ENCODE data around the gene ATG3. TPM values are rescaled to one million over a fixed set of nuclear protein-coding genes. Genes with fewer than 3 reads are reported as not detected.
"Not testable (repeated sequence)": the region's sequence is repeated elsewhere in the genome, so short reads cannot be mapped to it uniquely, and the experiment has no call there.

The ATG3 gene
- total RNA-seq, 2 experiments from 2014 or later: 74.6 to 76.2 TPM

DNA sequence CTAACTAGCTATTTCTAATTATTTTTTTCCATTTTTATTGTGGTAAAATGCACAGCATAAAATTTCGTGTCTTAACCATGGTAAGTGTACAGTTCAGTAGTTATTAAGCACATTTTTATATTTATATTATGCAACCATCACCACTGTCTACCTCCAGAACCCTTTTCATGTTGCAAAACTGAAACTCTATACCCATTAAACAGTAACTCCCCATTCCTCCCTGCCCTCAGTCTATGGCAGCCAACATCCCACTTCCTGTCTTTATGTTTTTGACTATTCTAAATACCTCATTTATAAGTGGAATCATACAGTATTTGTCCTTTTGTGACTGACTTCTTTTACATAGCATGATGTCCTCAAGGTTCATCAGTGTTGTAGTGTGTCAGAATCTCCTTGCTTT is 25.6 kb upstream of the ATG3 start:
- H3K36me3 Mint-ChIP-seq (ENCODE audit: low read depth): peaks cover 30% of the 10 kb centered on the region
- DNase-seq (no peak), ATAC-seq (no peak)
- H3K9me3 Mint-ChIP-seq (ENCODE audit: insufficient read depth): no peaks in the 10 kb centered on the region
- ChIA-PET POLR2A (no interaction called here), CTCF (interaction anchor here (0.9 kb wide), 1 partner anchor 294 kb away, joined by 3 read pairs; no protein-coding TSS in a partner anchor)
- no peak overlapping the region for H3K27ac Mint-ChIP-seq
- H3K27me3 Mint-ChIP-seq (ENCODE audit: low read depth): no peaks in the 10 kb centered on the region
- peaks cover 7% of the 10 kb centered on the region for H3K4me1 Mint-ChIP-seq (ENCODE audit: low read depth)
- no peak overlapping the region for H3K4me3 Mint-ChIP-seq

DNA sequence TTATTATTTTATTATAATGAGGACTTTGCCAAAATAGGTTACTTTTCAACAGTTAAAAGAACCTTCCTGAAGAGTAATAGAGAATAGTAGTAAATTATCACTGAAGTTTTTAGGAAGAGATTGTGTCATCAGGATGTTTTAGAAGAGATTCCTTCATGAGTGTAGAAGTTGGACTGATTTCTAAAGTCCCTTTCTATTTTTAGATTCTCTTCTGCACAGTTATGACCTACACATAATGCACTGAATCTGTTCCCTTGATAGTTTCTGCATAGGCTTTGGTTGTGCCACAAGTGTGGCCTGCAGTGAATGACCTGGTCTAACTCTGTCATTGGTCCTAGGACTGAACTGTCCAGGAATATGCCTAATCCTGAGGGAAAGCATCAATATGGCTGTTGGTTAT is 24.0 kb upstream of the ATG3 start:
- Mint-ChIP-seq H3K4me3 (no peak overlapping the region), H3K36me3 (ENCODE audit: low read depth) (peaks cover 30% of the 10 kb centered on the region), H3K27me3 (ENCODE audit: low read depth) (no peaks in the 10 kb centered on the region), H3K4me1 (ENCODE audit: low read depth) (peaks cover 5% of the 10 kb centered on the region), H3K9me3 (ENCODE audit: insufficient read depth) (no peaks in the 10 kb centered on the region), H3K27ac (no peak overlapping the region)
- no peak for ATAC-seq
- ChIA-PET CTCF (interaction anchor here (1.1 kb wide), 1 partner anchor 9 kb away, joined by 3 read pairs; no protein-coding TSS in a partner anchor), POLR2A (no interaction called here)
- no peak for DNase-seq

- Mint-ChIP-seq H3K4me1 (ENCODE audit: low read depth) (peaks cover 5% of the 10 kb centered on the region), H3K27me3 (ENCODE audit: low read depth) (no peaks in the 10 kb centered on the region), H3K9me3 (ENCODE audit: insufficient read depth) (no peaks in the 10 kb centered on the region), H3K27ac (no peak overlapping the region), H3K36me3 (ENCODE audit: low read depth) (peaks cover 28% of the 10 kb centered on the region), H3K4me3 (no peak overlapping the region)
- DNase-seq (no peak), ATAC-seq (no peak)
- CTCF ChIA-PET: interaction anchor here (0.6 to 4.5 kb wide), 29 partner anchors 8 to 705 kb away, joined by 3 to 61 read pairs (median 6); partner anchors contain the start of genes ATG3, CD200R1, GTPBP8 and SLC35A5
- POLR2A ChIA-PET: no interaction called here
These were observed 21.3 kb upstream of the ATG3 start for GRCh38 chr3:112583105-112583504.

GRCh38 chr3:112582244-112582874 is 20.6 kb upstream of the ATG3 start:
- POLR2A ChIA-PET: no interaction called here
- Mint-ChIP-seq H3K4me1 (ENCODE audit: low read depth) (peaks cover under 1% of the 10 kb centered on the region), H3K27ac (no peak overlapping the region), H3K9me3 (ENCODE audit: insufficient read depth) (no peaks in the 10 kb centered on the region), H3K27me3 (ENCODE audit: low read depth) (no peaks in the 10 kb centered on the region), H3K36me3 (ENCODE audit: low read depth) (peaks cover 23% of the 10 kb centered on the region), H3K4me3 (no peak overlapping the region)
- ATAC-seq: no peak
- CTCF ChIA-PET: interaction anchor here (0.7 to 4.5 kb wide), 43 partner anchors 9 to 706 kb away, joined by 3 to 61 read pairs (median 4); partner anchors contain the start of genes ATG3, CD200R1, CD200R1L and GTPBP8
- peak; percentile 63 for DNase-seq

DNA sequence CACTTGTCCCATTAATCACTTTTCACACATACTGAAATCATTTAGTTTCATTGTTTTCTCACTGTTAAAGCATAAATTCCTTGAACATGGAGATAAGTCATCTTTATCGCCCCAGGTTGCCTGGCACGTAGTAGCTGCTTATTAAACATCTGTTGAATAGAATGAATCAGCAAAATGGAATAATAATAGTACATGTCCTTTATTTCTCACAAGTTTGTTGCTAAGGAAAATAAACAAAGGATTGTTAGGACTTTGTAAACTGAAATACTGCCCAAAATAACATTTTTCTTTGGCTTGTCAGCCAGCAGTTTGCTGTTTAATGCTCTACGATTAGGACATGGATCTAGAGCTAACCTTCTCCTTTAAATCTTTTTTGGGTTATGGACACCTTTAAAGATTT is 17.9 kb upstream of the ATG3 start:
- Mint-ChIP-seq H3K27ac (no peak overlapping the region), H3K9me3 (ENCODE audit: insufficient read depth) (no peaks in the 10 kb centered on the region), H3K4me1 (ENCODE audit: low read depth) (no peaks in the 10 kb centered on the region), H3K4me3 (no peak overlapping the region), H3K36me3 (ENCODE audit: low read depth) (peaks cover 17% of the 10 kb centered on the region), H3K27me3 (ENCODE audit: low read depth) (no peaks in the 10 kb centered on the region)
- CTCF ChIA-PET: interaction anchor here (1.4 to 4.5 kb wide), 3 partner anchors 13 to 400 kb away, joined by 4 to 61 read pairs (median 8); no protein-coding TSS in a partner anchor
- DNase-seq: no peak
- no peak for ATAC-seq
- POLR2A ChIA-PET: no interaction called here

- ChIA-PET CTCF (interaction anchor here (1.4 to 4.5 kb wide), 3 partner anchors 12 to 400 kb away, joined by 4 to 61 read pairs (median 8); no protein-coding TSS in a partner anchor), POLR2A (interaction anchor here (1.8 kb wide), 1 partner anchor 17 kb away, joined by 6 read pairs; the partner anchor contains the start of genes ATG3 and SLC35A5)
These were observed 17.5 kb upstream of the ATG3 start for GRCh38 chr3:112579232-112579631.

GRCh38 chr3:112572701-112573100 is 10.9 kb upstream of the ATG3 start:
- ATAC-seq: no peak
- ChIA-PET POLR2A (no interaction called here), CTCF (interaction anchor here (0.6 to 1.0 kb wide), 2 partner anchors 9 to 279 kb away, joined by 3 read pairs; no protein-coding TSS in a partner anchor)
- H3K36me3 Mint-ChIP-seq (ENCODE audit: low read depth): peaks cover 36% of the 10 kb centered on the region
- H3K27ac Mint-ChIP-seq: no peak overlapping the region
- no peaks in the 10 kb centered on the region for H3K9me3 Mint-ChIP-seq (ENCODE audit: insufficient read depth)
- no peak overlapping the region for H3K4me3 Mint-ChIP-seq
- peaks cover 4% of the 10 kb centered on the region for H3K4me1 Mint-ChIP-seq (ENCODE audit: low read depth)
- H3K27me3 Mint-ChIP-seq (ENCODE audit: low read depth): no peaks in the 10 kb centered on the region
- no peak for DNase-seq

More at GRCh38 chr3:112579232-112579631, 17.5 kb upstream of the ATG3 start:
- H3K9me3 Mint-ChIP-seq (ENCODE audit: insufficient read depth): no peaks in the 10 kb centered on the region
- DNase-seq (no peak), ATAC-seq (no peak)
- no peaks in the 10 kb centered on the region for H3K4me1 Mint-ChIP-seq (ENCODE audit: low read depth)
- peaks cover 17% of the 10 kb centered on the region for H3K36me3 Mint-ChIP-seq (ENCODE audit: low read depth)
- no peak overlapping the region for H3K27ac Mint-ChIP-seq
- no peak overlapping the region for H3K4me3 Mint-ChIP-seq
- H3K27me3 Mint-ChIP-seq (ENCODE audit: low read depth): no peaks in the 10 kb centered on the region

- Mint-ChIP-seq H3K36me3 (ENCODE audit: low read depth) (peaks cover 44% of the 10 kb centered on the region), H3K4me3 (no peak overlapping the region), H3K27me3 (ENCODE audit: low read depth) (no peaks in the 10 kb centered on the region), H3K27ac (no peak overlapping the region), H3K9me3 (ENCODE audit: insufficient read depth) (no peaks in the 10 kb centered on the region), H3K4me1 (ENCODE audit: low read depth) (peaks cover 4% of the 10 kb centered on the region)
- DNase-seq (no peak), ATAC-seq (no peak)
- POLR2A ChIA-PET: interaction anchor here (0.6 kb wide), 1 partner anchor 465 kb away, joined by 3 read pairs; no protein-coding TSS in a partner anchor
- CTCF ChIA-PET: interaction anchor here (0.7 to 5.0 kb wide), 5 partner anchors 9 to 458 kb away, joined by 3 to 24 read pairs (median 5); partner anchors contain the start of gene SLC9C1
These were observed 7.5 kb upstream of the ATG3 start for GRCh38 chr3:112569265-112569664.

DNA sequence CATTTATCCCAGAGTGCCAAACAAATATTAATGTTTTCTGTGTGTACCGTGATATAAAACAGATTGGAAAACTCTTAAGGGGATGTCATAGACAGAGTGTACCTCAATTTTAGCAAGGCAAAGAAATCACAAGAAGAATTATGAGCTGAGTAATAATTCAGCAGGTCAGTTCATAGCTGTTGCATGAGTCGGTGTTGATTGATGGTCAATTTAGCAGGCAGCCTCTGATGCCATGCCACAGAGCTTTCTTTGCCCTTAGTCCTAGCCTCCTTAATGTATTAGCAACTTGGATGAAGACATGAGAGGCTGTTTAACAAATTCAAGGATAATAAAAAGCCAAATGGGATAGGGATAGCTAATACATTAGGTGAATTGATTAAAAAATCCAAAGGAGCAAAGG is 6.9 kb upstream of the ATG3 start:
- no peak for DNase-seq
- Mint-ChIP-seq H3K27ac (no peak overlapping the region), H3K36me3 (ENCODE audit: low read depth) (peaks cover 41% of the 10 kb centered on the region), H3K4me3 (no peak overlapping the region), H3K27me3 (ENCODE audit: low read depth) (no peaks in the 10 kb centered on the region), H3K9me3 (ENCODE audit: insufficient read depth) (no peaks in the 10 kb centered on the region), H3K4me1 (ENCODE audit: low read depth) (peaks cover 4% of the 10 kb centered on the region)
- no peak for ATAC-seq
- CTCF ChIA-PET: interaction anchor here (0.7 to 5.0 kb wide), 5 partner anchors 10 to 457 kb away, joined by 3 to 24 read pairs (median 5); partner anchors contain the start of gene SLC9C1
- POLR2A ChIA-PET: no interaction called here

DNA sequence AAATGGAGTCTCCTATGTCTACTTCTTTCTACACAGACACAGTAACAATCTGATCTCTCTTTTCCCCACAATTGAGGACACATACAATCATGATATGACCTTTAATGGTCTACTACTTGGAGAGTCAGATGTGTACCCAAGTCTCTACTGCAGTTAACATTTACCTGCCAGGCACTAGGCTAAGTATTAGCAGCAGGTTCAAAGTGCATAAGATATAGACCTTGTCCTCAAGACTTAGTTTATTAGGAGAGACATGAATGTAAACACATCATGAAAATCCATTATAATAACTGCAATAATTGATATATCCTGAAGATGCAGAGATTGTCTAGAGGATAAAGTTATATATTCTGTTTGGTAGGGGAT is 3.2 kb upstream of the ATG3 start:
- ChIA-PET POLR2A (no interaction called here), CTCF (interaction anchor here (5.0 kb wide), 1 partner anchor 17 kb away, joined by 24 read pairs; no protein-coding TSS in a partner anchor)
- no peaks in the 10 kb centered on the region for H3K27me3 Mint-ChIP-seq (ENCODE audit: low read depth)
- ATAC-seq (no peak), DNase-seq (no peak)
- no peak overlapping the region for H3K4me3 Mint-ChIP-seq
- H3K9me3 Mint-ChIP-seq (ENCODE audit: insufficient read depth): no peaks in the 10 kb centered on the region
- peaks cover 27% of the 10 kb centered on the region for H3K36me3 Mint-ChIP-seq (ENCODE audit: low read depth)
- H3K4me1 Mint-ChIP-seq (ENCODE audit: low read depth): peaks cover 18% of the 10 kb centered on the region
- H3K27ac Mint-ChIP-seq: no peak overlapping the region

GRCh38 chr3:112564247-112564939 is 2.6 kb upstream of the ATG3 start:
- POLR2A ChIA-PET; ATAC-seq; H3K9me3 Mint-ChIP-seq (ENCODE audit: insufficient read depth); DNase-seq; CTCF ChIA-PET; H3K27ac Mint-ChIP-seq; H3K4me3 Mint-ChIP-seq; H3K27me3 Mint-ChIP-seq (ENCODE audit: low read depth): not testable (repeated sequence)
- Mint-ChIP-seq H3K4me1 (ENCODE audit: low read depth) (peaks cover 22% of the 10 kb centered on the region), H3K36me3 (ENCODE audit: low read depth) (peaks cover 24% of the 10 kb centered on the region)

- Mint-ChIP-seq H3K4me1 (ENCODE audit: low read depth) (peaks cover 29% of the 10 kb centered on the region), H3K27ac (peak overlapping the region; percentile 97), H3K9me3 (ENCODE audit: insufficient read depth) (no peaks in the 10 kb centered on the region), H3K4me3 (peak overlapping the region; percentile 94), H3K27me3 (ENCODE audit: low read depth) (no peaks in the 10 kb centered on the region), H3K36me3 (ENCODE audit: low read depth) (peaks cover 29% of the 10 kb centered on the region)
- DNase-seq (no peak), ATAC-seq (peak; percentile 64)
- ChIA-PET CTCF (interaction anchor here (0.9 to 1.0 kb wide), 2 partner anchors 40 to 450 kb away, joined by 3 read pairs; no protein-coding TSS in a partner anchor), POLR2A (interaction anchor here (0.7 to 1.9 kb wide), 9 partner anchors 9 to 458 kb away, joined by 3 to 6 read pairs (median 3); partner anchors contain the start of gene CD200)
These were observed 353 bp downstream of the ATG3 start for GRCh38 chr3:112561484-112561733.

All from activated CD8-positive, alpha-beta T cell treated with anti-CD3 and anti-CD28 coated beads, Interleukin-2, amount 10 ng/mL, durations not matched to agents 7 days and 5 days (primary cell).